GM19023 (cell line): ENCODE results near the gene OPA3.
"Not testable (repeated sequence)": the region's sequence is repeated elsewhere in the genome, so short reads cannot be mapped to it uniquely, and the experiment has no call there.

Source experiments
- ATAC-seq: cut with Tn5 transposase; IDR thresholded peaks from one replicate; pipeline ENCODE4 v1.9.1; 2021; ENCODE audit warnings: mild to moderate bottlenecking, moderate library complexity; ENCODE audit not compliant: unreplicated experiment

Gene OPA3

GRCh38 chr19:45584332-45585157 is at the start of gene OPA3:
OPA3 (minus strand) TSS chr19:45584802; CDS start chr19:45584764, 38 bp downstream.
- ATAC-seq, result peak; percentile 88

GRCh38 chr19:45632468-45633196 is 48.0 kb upstream of the OPA3 start:
- ATAC-seq, result no peak

GRCh38 chr19:45630463-45630862 is 45.9 kb upstream of the OPA3 start:
- no peak for ATAC-seq

DNA sequence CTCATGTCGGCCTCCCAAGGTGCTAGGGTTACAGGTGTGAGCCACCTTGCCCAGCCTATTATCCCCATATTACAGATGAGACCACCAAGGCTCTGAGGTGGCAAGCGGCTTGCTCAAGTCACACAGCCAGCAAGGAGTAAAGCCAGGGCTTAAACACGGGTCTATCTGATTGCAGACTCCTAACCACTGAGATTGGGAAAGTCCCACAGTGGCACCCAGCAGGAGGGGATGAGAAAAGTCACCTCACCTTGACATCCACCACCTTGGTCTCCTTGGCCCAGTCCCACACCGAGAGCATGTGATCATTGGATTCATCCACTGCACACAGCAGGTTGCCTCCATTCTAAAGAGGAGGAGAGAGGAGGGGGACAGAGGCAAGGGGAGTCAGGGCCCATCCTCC is 45.1 kb upstream of the OPA3 start:
- no peak for ATAC-seq

DNA sequence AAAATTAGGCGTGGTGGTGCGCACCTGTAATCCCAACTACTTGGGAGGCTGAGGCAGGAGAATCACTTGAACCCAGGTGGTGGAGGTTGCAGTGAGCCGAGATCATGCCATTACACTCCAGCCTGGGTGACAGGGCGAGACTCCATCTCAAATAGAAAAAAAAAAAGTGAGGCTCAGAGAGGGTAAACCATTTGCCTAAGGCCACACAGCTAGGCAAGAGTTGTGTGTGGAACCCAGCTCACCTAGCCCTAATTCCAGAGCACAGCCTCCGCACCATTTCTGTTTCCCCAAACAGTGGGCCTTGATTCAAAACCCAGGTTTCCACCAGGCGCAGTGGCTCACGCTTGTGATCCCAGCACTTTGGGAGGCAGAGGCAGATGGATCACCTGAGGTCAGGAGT is 43.6 kb upstream of the OPA3 start:
- ATAC-seq, result not testable (repeated sequence)

GRCh38 chr19:45623984-45624383 is 39.4 kb upstream of the OPA3 start:
- ATAC-seq, result no peak

- ATAC-seq, result no peak
Measured at GRCh38 chr19:45621976-45622503, 37.4 kb upstream of the OPA3 start.

DNA sequence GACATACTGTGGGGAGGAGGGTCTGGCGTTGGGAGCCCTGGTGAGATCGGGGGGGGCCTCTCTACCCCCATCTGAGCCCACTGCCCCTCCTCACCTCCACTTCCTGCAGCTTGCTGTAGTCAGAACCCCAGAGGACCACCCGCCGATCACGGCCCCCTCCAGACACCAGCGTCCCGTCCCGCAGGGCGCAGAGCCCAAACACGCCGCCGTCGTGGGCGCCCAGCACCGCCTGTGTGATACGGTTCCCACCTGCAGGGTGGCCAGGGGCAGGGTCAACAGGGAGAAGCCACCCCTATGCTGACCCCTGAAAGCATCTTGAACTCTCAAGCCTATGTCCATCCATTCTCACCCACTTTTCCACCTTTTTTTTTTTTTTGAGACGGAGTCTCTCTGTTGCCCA is 36.8 kb upstream of the OPA3 start:
- ATAC-seq, result no peak

- no peak for ATAC-seq
Measured at GRCh38 chr19:45616704-45617017, 32.1 kb upstream of the OPA3 start.

GRCh38 chr19:45615795-45616703 is 31.4 kb upstream of the OPA3 start:
- ATAC-seq, result no peak

GRCh38 chr19:45615056-45615455 is 30.5 kb upstream of the OPA3 start:
- not testable (repeated sequence) for ATAC-seq

- ATAC-seq, result no peak
Measured at GRCh38 chr19:45613926-45614725, 29.5 kb upstream of the OPA3 start.

DNA sequence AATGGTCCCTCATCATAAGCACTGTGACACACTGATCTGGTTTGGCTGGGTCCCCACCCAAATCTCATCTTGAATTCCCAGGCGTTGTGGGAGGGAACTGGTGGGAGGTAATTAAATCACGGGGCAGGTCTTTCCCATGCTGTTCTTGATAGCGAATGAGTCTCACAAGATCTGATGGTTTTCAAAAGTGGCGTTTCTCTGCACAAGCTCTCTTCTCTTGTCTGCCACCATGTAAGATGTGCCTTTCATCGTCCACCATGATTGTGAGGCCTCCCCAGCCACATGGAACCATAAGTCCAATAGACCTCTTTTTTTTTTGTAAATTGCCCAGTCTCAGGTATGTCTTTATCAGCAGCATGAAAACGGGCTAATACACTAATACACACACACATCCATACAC is 24.3 kb upstream of the OPA3 start:
- ATAC-seq, result no peak

GRCh38 chr19:45607071-45608029 is 22.7 kb upstream of the OPA3 start:
- no peak for ATAC-seq

- no peak for ATAC-seq
Measured at GRCh38 chr19:45601524-45602374, 17.1 kb upstream of the OPA3 start, which contains the start of gene GPR4. GPR4 (minus strand) TSS chr19:45602212; CDS start chr19:45591866, 10,346 bp downstream.

DNA sequence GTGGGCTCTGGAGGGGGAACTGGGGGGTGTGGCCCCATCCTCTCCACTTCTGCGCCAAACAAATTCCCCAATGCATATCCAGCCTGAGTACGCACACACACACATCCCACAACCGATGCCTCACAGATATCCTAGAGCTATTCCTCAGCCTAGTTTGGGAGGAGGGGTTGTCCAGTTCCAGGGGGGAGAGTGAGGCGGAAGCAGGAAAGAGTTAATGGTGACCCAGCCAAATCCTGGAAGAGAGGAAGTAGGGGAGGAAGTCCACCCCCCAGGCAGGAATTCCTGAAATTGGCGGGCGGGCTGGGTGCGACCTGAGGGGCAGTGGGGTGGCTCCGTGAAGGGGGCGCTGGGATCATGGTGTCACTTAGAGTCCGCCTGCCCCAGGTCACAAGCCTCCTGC is 16.5 kb upstream of the OPA3 start:
- no peak for ATAC-seq

DNA sequence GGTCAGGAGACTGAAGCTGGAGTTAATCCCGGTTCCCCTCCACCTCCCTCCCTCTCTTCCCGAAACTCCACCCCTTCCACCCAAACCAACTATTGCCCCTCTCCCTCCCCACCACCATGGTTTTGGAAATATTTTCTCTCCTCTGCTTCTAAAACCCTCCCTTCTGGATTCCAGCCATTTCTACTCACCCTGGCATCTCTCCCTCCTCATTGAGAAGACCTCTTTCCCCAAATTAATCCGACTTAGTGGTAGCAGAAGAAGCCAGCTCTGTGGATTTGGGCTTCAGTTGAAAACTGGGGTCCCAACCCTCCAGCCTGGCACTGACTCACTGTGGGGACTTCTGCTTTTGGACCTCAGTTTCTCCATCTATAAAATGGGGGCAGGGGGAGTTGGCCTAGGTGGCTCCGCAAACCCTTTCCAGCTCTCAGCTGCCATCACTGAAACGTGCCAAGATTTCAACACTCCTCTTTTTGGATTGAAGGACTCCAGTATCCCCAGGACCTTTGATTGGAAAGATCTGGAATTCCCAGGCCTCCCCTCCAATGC is 15.8 kb upstream of the OPA3 start:
- ATAC-seq, result no peak

DNA sequence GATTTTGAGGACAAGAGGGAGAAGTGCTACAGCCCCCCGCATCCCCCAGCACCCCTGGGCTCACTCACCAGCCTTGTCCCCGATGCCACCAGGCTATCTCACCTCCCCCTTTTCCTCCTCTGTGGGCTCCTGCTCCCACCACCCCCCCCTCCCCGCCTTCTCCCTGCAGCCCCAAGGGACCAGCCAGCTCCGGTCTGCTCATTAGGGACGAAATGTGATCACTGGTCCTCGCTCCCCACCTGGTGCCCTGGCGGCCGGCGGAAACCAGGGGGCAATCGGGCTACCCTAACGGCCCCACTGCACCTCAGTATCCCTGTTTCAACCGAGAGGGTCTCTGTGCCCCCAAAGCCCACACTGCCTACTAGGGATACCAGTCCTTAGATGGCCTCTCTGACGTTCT is 14.7 kb upstream of the OPA3 start:
- ATAC-seq, result no peak
